Breast epithelium (tissue), 4 donors: Measurements from ENCODE around the gene CGAS. TPM values are rescaled to one million over a fixed set of nuclear protein-coding genes. Genes with fewer than 3 reads are reported as not detected.

Source experiments
- DNase-seq, 2 donors: peaks; one replicate each; pipeline ENCODE4 v3.0.0-alpha.2; 2019; ENCODE audit warnings: low spot score in 2 of 2
- H3K27ac ChIP-seq, 2 donors: fragments of 200-600 bp; sonication (generic) in 1 of 2; one replicate each; pipeline ENCODE4 v1.5.1; 2016 to 2019; ENCODE audit warnings: mild to moderate bottlenecking in 1 of 2
- H3K27me3 ChIP-seq, 2 donors: fragments of 200-600 bp; sonication (generic) in 1 of 2; one replicate each; pipeline versions ENCODE4 v1.5.1 to v1.6.0; 2017 to 2019; ENCODE audit warnings: control low read depth in 1 of 2, mild to moderate bottlenecking in 1 of 2
- H3K36me3 ChIP-seq: fragments of 200-600 bp; one replicate; pipeline ENCODE4 v1.5.1; 2019
- H3K4me1 ChIP-seq, 2 donors: fragments of 200-600 bp; sonication (generic); one replicate each; pipeline ENCODE4 v1.5.1; 2016 to 2019; ENCODE audit warnings: control low read depth in 1 of 2
- H3K4me3 ChIP-seq, 3 donors: fragments of 200-600 bp; sonication (generic); 1 replicate in 2 of 3; 2 replicates in 1 of 3; pipeline ENCODE4 v1.5.1; 2016 to 2019; ENCODE audit warnings: mild to moderate bottlenecking in 3 of 3, moderate library complexity in 2 of 3
- H3K9me3 ChIP-seq, 2 donors: fragments of 200-600 bp; sonication (generic) in 1 of 2; one replicate each; pipeline ENCODE4 v1.5.1; 2016 to 2019; ENCODE audit warnings: control low read depth in 1 of 2
- CTCF ChIP-seq, 3 donors: fragments of 450-650 bp; IDR thresholded peaks; one replicate each; pipeline ENCODE4 v1.5.1; 2016 to 2017; ENCODE audit warnings: antibody characterized with exemption in 3 of 3, mild to moderate bottlenecking in 3 of 3, moderate library complexity in 3 of 3
- POLR2A ChIP-seq: fragments of 450-650 bp; IDR thresholded peaks from one replicate; pipeline ENCODE4 v1.6.1; 2016; ENCODE audit warnings: antibody characterized with exemption, mild to moderate bottlenecking, moderate library complexity
- POLR2AphosphoS5 ChIP-seq, 3 donors: sonication (generic); formaldehyde crosslinking; IDR thresholded peaks; one replicate each; pipeline ENCODE4 v1.6.1; 2017; ENCODE audit warnings: antibody characterized with exemption in 3 of 3
- intact Hi-C: fragments of 100-400 bp; cut with DNase I; formaldehyde crosslinking; loops from one replicate; pipeline ENCODE4 v1.15.1; 2023; ENCODE audit warnings: low total_unique reads
- total RNA-seq, 3 donors: library from RNA; depleted of rRNA; stranded (reverse); fragments of >200 nt; gene quantifications; one replicate each; pipeline ENCODE4 v1.1.0, GENCODE V29; 2016

The CGAS gene
- total RNA-seq, 3 donors from 2014 or later, result 3.7 to 5.9 (median 3.7) TPM

DNA sequence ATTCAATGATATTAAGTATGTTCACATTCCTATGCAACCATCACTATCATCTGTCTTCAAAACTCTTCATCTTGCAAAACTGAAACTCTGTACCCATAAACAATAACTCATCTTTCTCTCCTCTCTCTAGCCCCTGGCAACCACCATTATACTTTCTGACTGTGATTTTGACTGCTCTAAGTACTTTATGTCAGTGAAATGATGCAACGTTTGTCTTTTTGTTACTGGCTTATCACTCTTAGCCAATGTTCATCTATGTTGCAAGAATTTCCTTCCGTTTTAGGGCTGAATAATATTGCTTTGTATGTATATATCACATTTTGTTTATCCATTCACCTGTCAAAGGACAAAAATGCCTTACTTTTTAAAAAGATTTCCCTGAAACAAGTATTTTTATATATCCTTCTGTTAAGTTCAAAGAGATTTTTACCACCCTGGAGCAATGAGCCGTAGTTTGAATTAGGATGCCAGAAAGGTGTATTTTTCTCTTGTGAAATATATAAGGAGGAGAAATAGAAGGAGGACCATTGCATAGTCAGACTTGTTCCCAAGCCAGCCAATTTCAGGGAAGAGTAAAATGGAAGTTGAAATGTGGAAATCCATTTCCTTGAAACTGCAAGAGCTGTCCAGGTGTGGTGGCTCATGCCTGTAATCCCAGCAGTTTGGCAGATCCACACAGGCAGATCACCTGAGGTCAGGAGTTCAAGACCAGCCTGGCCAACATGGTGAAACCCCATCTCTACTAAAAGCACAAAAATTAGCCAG, 4.0 kb upstream of the CGAS start:
- H3K4me1 ChIP-seq, result no peaks in the 10 kb centered on the region
- no peak for TF ChIP-seq POLR2A
- no peak for TF ChIP-seq CTCF (IDR thresholded peaks at IDR 0.05)
- no peak for TF ChIP-seq POLR2AphosphoS5 (IDR thresholded peaks at IDR 0.05)
- H3K27ac ChIP-seq, result no peak overlapping the region
- no peak overlapping the region for H3K4me3 ChIP-seq
- DNase-seq, result no peak
- no peaks in the 10 kb centered on the region for H3K36me3 ChIP-seq
- intact Hi-C loops, result no loop called here
- H3K27me3 ChIP-seq, result no peaks in the 10 kb centered on the region
- no peaks in the 10 kb centered on the region for H3K9me3 ChIP-seq

DNA sequence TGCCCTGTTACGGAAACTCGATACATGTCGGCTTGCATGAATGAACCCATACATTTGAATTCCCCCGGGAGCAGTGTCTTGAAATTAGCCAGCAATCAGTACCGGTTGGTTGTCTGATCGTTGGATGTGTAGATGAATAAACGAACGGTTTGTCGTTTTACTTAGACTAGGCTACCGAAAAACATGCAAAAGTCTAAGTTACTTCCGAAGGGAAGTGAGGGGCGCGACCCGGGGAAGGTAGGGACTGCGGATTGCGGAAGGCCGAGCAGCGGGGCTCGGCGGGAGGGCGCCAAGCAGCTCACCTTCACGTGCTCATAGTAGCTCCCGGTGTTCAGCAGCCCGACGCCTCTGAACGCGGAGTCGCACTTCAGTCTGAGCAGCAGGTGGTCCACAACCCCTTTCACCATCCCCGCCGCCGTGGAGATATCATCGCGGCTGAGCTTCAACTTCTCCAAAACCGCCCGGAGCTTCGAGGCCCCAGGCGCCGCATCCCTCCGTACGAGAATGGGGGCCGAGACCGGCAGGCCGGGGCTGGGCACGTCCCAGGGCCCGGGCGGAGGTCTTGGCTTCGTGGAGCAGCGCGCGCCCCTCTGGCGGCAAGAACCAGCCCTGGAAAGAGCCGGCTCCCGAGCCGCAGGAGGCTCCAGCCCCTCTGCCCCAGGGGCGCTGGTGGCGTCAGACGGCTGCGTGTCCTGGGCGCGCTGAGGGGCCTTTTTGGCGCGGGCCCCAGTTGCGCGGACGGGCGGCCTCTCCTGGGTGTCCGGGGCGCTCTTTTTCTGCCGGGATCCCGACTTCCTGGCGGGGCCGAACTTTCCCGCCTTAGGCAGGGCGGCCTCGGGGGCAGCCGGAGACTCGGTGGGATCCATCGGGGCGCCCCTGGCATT, 632 bp downstream of the CGAS start:
- Histone ChIP-seq H3K27ac (peak overlapping the region; percentile 72 to 85), H3K27me3 (no peaks in the 10 kb centered on the region), H3K4me3 (peak overlapping the region; percentile 76 to 86 (median 77)), H3K4me1 (no peaks in the 10 kb centered on the region), H3K36me3 (no peaks in the 10 kb centered on the region), H3K9me3 (no peaks in the 10 kb centered on the region)
- intact Hi-C loops, result no loop called here
- DNase-seq, result no peak
- TF ChIP-seq POLR2AphosphoS5 (IDR thresholded peaks at IDR 0.05) (no peak), POLR2A (no peak), CTCF (IDR thresholded peaks at IDR 0.05) (no peak)

DNA sequence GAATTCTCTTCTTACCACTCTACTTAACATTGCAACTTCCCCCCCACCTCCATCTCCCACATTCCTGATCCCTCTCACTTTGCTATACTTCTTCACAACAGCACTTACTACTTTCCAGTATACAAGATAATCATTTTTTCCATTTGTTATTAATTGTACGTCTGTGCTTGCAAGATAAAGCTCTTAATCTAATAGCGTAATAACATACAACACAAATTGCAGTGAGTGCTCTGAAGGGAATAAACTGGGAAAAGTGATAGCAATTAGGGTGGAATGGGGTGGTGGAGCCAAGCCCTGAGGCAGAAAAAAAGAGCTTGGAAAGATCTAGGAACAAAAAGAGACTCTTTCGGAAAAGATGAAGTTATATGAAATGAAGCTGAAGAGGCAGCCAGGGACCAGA, 8.5 kb downstream of the CGAS start:
- Histone ChIP-seq H3K27me3 (no peaks in the 10 kb centered on the region), H3K4me3 (no peak overlapping the region), H3K27ac (no peak overlapping the region), H3K36me3 (no peaks in the 10 kb centered on the region), H3K9me3 (no peaks in the 10 kb centered on the region), H3K4me1 (no peaks in the 10 kb centered on the region)
- intact Hi-C loops, result no loop called here
- DNase-seq, result no peak
- TF ChIP-seq CTCF (IDR thresholded peaks at IDR 0.05) (no peak), POLR2AphosphoS5 (IDR thresholded peaks at IDR 0.05) (no peak), POLR2A (no peak)

DNA sequence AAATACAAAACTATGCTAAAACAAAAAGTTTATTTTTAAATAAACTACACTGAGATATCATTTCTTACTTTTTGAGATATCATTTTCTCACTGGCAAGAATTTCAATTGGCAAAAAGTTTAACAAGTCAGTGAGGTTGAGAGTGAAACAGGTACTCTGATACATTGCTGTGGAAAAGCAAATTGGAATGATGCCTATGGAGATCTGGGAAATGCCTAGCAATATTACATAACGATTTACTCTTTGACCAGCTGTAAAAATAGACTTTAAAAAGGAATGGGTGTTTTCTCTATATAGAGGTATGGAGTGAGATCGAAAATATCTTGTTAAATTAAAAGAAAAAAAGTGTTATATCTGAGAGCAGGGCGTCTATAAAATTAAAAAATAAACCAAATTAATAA, 16.9 kb downstream of the CGAS start:
- no peak for TF ChIP-seq POLR2AphosphoS5 (IDR thresholded peaks at IDR 0.05)
- no peak for TF ChIP-seq CTCF (IDR thresholded peaks at IDR 0.05)
- no peak for TF ChIP-seq POLR2A

DNA sequence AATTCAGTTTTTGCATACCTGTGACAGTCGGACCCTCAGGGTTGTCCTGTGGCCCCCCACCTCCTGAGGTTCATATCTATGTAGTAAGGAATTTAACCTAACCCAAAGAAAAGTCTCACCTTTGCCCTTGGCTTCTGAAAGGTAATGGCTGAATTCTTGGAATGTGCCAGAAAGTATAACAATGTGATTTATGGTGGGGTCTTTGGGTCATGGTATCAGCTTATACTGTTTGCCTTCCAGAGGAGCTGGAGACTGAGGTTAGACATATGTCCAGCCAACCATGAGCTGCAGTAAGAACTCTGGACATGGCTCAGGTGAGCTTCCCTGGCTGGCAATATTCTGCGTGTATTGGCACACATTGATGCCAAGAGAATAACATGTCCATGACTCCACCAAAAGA, 30.6 kb downstream of the CGAS start:
- no peak for DNase-seq
- H3K27ac ChIP-seq, result no peak overlapping the region
- TF ChIP-seq CTCF (IDR thresholded peaks at IDR 0.05) (no peak), POLR2A (no peak), POLR2AphosphoS5 (IDR thresholded peaks at IDR 0.05) (no peak)
- no peak overlapping the region for H3K4me3 ChIP-seq
- H3K4me1 ChIP-seq, result no peaks in the 10 kb centered on the region
- H3K9me3 ChIP-seq, result no peaks in the 10 kb centered on the region
- no peaks in the 10 kb centered on the region for H3K36me3 ChIP-seq
- no peaks in the 10 kb centered on the region for H3K27me3 ChIP-seq
- intact Hi-C loops, result no loop called here

More for the DNA sequence above, 16.9 kb downstream of the CGAS start:
- Histone ChIP-seq H3K9me3 (no peaks in the 10 kb centered on the region), H3K4me3 (no peak overlapping the region), H3K4me1 (no peaks in the 10 kb centered on the region), H3K27ac (no peak overlapping the region), H3K27me3 (no peaks in the 10 kb centered on the region), H3K36me3 (no peaks in the 10 kb centered on the region)
- DNase-seq, result no peak
- intact Hi-C loops, result loop anchor here (1.0 to 5.0 kb wide), 2 partner anchors 16 to 553 kb away; no protein-coding TSS in a partner anchor
